ENCODE results near the gene TLE7. TPM values are rescaled to one million over a fixed set of nuclear protein-coding genes. Genes with fewer than 3 reads are reported as not detected.
A peak's percentile ranks its signal among the peaks of the same experiment; 100 is the strongest.

TLE7 gene
- total RNA-seq, 1 donor from 2014 or later: not detected

DNA sequence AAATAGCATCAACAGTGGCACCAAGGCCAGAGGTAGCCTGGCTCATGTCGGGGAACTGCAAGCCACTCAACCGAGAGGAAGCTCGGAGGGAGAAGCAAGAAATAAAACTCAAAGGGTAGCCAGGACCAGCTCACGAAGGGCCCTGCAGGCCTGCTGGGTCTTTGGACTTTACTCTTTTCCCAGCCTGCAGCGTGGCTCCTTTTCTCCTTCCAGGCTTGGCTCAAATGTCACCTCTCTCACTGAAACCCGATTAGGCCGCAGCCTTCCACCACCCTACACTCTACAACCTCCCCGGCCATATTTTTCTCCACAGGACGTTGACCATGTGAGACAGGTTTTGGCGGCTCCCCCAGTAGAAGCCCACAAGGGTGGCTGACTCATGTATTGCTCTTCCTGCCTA, 45.3 kb downstream of the TLE7 start:
- DNase-seq (ENCODE audit: low read depth, low spot score): no peak
- Mint-ChIP-seq H3K27ac (ENCODE audit: unreplicated experiment) (no peak overlapping the region), H3K4me1 (peaks cover 2% of the 10 kb centered on the region), H3K36me3 (ENCODE audit: low read depth) (no peaks in the 10 kb centered on the region), H3K9me3 (no peaks in the 10 kb centered on the region), H3K27me3 (ENCODE audit: low read depth) (peaks cover 29% of the 10 kb centered on the region), H3K4me3 (no peak overlapping the region)
- TF ChIP-seq, protein P1, sequence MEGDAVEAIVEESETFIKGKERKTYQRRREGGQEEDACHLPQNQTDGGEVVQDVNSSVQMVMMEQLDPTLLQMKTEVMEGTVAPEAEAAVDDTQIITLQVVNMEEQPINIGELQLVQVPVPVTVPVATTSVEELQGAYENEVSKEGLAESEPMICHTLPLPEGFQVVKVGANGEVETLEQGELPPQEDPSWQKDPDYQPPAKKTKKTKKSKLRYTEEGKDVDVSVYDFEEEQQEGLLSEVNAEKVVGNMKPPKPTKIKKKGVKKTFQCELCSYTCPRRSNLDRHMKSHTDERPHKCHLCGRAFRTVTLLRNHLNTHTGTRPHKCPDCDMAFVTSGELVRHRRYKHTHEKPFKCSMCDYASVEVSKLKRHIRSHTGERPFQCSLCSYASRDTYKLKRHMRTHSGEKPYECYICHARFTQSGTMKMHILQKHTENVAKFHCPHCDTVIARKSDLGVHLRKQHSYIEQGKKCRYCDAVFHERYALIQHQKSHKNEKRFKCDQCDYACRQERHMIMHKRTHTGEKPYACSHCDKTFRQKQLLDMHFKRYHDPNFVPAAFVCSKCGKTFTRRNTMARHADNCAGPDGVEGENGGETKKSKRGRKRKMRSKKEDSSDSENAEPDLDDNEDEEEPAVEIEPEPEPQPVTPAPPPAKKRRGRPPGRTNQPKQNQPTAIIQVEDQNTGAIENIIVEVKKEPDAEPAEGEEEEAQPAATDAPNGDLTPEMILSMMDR (conservative IDR thresholded peaks at IDR 0.05): no peak

DNA sequence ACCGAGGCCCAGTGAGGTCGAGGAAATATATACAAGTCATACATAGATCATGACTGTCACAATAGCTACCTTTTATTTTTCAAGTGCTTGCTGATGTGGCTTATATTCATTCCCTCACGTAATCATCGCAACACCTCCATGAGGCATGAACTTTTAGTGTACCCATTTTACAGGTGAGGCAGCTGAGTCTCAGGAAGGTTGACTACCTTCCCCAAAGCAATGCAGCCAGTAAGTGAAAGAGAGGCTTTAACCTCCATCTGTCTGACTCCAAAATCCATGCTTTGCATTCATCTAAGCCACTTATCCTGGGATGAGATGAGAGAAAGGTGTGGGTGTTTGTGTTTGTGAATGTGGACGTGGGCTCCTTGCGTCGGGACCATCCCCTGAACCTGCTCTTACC, 52.5 kb downstream of the TLE7 start:
- TF ChIP-seq, protein P1 (conservative IDR thresholded peaks at IDR 0.05): no peak
- Mint-ChIP-seq H3K9me3 (no peaks in the 10 kb centered on the region), H3K27ac (ENCODE audit: unreplicated experiment) (no peak overlapping the region), H3K4me1 (peaks cover 8% of the 10 kb centered on the region), H3K36me3 (ENCODE audit: low read depth) (no peaks in the 10 kb centered on the region), H3K4me3 (no peak overlapping the region), H3K27me3 (ENCODE audit: low read depth) (peaks cover 56% of the 10 kb centered on the region)
- DNase-seq (ENCODE audit: low read depth, low spot score): no peak

DNA sequence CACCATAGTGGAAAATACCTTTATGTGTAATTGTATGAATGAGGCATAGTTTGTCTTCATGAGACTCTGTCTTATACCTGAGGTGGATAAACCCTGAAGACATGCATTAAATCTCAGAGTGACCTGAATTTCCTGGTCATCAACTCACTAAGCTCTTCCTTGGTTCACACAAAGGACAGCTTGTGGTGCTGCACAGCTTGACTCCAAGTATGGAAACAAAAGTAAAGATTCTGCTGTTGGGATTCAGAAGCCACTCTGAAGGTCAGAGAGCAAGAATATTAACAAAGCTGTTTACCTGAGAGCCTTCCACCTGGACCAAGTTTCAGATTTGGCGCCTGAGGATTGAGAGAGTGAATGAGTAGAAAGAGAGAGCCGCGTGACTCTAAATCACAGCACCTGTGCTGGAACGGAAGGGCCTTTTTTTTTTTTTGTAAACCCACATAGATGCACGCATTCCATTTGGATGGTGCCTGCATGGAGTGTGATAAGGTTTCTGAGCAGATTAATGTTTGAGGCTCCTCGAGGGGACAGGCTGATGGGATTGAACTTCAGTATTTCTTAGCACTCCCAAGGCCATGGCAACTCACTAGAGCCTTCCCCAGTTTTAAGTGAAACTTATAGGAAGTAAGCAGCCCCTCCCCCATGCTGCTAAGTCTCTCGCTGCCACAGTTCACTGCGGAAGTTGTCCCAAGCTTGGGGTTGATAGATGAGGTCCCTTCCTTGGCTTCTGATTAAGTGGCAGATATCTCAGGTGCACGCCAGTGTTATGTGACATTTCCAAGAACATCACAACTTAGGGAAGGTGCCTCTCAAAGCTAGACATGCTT, 54.6 kb downstream of the TLE7 start:
- TF ChIP-seq, protein P1 (conservative IDR thresholded peaks at IDR 0.05): no peak
- H3K9me3 Mint-ChIP-seq: no peaks in the 10 kb centered on the region
- H3K27me3 Mint-ChIP-seq (ENCODE audit: low read depth): peaks cover 48% of the 10 kb centered on the region
- no peak for DNase-seq (ENCODE audit: low read depth, low spot score)
- no peak overlapping the region for H3K4me3 Mint-ChIP-seq
- H3K27ac Mint-ChIP-seq (ENCODE audit: unreplicated experiment): no peak overlapping the region
- H3K36me3 Mint-ChIP-seq (ENCODE audit: low read depth): no peaks in the 10 kb centered on the region
- peaks cover 15% of the 10 kb centered on the region for H3K4me1 Mint-ChIP-seq

DNA sequence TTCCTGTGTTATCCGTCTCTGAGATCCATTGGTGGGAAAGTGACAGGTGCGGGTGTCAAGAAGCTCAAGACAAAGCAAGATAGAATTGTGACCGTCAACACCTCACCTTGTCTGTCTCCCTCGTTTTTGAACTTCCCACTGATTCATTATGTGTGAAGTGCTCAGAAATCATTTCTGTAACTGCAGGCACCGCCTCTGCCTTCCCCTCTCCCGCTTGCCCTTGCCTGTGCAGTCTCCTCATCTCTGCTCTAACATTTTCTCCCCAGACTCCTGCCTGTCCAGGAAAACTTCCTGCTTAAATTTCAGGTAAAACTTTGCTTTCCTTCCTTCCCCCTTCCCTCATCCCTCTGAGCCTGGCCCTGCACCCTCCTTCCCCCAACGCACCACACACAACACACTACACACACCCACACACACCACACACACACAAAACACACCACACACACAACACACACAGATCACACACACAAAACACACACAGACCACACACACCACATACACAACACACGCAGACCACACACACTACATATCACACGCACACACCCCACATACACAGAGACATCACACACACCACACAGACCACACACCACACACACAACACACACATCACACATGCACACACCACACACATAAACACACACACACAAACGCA, 57.7 kb downstream of the TLE7 start:
- Mint-ChIP-seq H3K4me1 (peaks cover 15% of the 10 kb centered on the region), H3K4me3 (no peak overlapping the region), H3K36me3 (ENCODE audit: low read depth) (no peaks in the 10 kb centered on the region), H3K9me3 (no peaks in the 10 kb centered on the region), H3K27ac (ENCODE audit: unreplicated experiment) (peak overlapping the region; percentile 15), H3K27me3 (ENCODE audit: low read depth) (peaks cover 66% of the 10 kb centered on the region)
- TF ChIP-seq, protein P1 (conservative IDR thresholded peaks at IDR 0.05): no peak
- DNase-seq (ENCODE audit: low read depth, low spot score): no peak

DNA sequence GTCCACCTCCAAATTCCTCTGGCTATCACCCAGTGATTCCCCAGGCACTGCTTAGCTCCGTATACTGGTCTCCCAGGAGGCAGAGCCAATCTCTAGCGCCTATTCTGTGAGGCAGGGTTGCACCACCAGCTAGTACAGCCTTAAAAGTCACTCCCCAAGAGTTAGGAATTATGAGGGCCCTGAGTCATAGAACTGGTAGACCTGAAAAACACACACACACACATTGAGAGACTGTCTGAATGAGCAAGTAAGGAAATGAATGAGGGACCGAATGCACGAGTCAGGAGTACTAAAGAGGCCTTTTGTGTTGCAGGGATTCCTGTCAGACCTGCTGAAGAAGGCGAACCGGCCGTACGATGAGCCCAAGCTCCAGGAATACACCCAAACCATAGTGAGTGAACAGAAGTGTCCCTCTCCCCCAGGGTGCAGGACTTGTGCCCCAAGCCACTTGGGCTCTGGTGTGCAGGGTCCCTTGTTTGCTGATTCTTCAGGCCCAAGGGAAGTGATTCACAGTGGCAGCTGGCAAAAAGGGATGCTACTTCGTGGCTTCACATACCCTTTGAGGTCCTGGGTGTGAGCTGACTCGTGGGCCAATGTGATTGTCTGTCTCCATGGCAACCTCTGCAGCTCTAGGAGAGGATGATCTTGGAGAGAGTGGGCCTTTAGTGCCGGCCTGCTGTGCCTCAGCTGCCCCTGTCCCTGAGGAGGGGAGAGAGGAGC, 58.6 kb downstream of the TLE7 start:
- peak overlapping the region; percentile 45 for H3K27ac Mint-ChIP-seq (ENCODE audit: unreplicated experiment)
- TF ChIP-seq, protein P1 (conservative IDR thresholded peaks at IDR 0.05): no peak
- peaks cover 72% of the 10 kb centered on the region for H3K27me3 Mint-ChIP-seq (ENCODE audit: low read depth)
- peaks cover 15% of the 10 kb centered on the region for H3K4me1 Mint-ChIP-seq
- no peak overlapping the region for H3K4me3 Mint-ChIP-seq
- no peaks in the 10 kb centered on the region for H3K36me3 Mint-ChIP-seq (ENCODE audit: low read depth)
- no peak for DNase-seq (ENCODE audit: low read depth, low spot score)
- H3K9me3 Mint-ChIP-seq: no peaks in the 10 kb centered on the region

Measured in neural crest cell (in vitro differentiated cells).